Epidermal melanocyte (primary cell): Measurements from ENCODE around the gene PRKCZ.
A peak's percentile ranks its signal among the peaks of the same experiment; 100 is the strongest.

Experiments used
- DNase-seq: peaks from one replicate; pipeline ENCODE4 v3.0.0; 2011; ENCODE audit warnings: low spot score; ENCODE audit not compliant: insufficient read length

The PRKCZ gene

DNA sequence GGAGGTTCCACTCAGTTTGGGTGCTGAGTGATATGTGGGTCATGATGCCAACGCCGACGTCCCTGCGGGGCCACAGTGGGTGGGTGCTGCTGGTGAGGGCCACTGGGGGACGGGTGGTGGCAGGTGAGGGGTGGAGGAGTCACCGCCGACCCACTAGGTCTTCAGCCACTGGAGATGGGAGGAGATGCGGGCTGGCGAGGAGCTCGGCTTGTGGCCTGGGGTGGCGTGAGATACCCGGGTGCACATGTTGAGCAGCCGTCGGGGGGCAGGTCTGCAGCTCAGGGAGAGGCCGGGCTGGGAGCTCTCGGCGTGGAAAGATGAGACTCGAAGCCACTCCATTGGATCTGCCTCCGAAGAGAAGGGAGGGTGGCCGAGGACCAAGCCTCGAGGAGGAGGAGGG lies 103.8 kb downstream of the PRKCZ start:
- no peak for DNase-seq

DNA sequence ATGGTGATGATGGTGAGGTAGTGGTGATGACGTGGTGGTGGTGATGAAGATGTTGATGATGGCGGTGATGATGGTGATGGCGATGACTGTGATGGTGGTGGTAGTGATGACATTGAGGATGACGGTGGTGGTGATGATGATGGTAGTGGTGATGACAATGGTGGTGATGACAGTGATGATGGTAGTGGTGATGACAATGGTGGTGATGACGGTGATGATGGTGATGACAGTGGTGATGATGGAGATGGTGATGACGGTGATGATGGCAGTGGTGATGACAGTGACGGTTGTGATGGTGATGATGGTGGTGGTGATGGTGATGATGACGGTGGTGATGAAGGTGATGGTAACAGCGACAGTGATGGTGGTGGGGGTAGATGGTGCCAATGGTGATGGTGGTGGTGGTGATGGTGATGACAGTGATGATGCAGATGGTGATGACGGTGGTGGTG lies 105.0 kb downstream of the PRKCZ start:
- DNase-seq = no peak

DNA sequence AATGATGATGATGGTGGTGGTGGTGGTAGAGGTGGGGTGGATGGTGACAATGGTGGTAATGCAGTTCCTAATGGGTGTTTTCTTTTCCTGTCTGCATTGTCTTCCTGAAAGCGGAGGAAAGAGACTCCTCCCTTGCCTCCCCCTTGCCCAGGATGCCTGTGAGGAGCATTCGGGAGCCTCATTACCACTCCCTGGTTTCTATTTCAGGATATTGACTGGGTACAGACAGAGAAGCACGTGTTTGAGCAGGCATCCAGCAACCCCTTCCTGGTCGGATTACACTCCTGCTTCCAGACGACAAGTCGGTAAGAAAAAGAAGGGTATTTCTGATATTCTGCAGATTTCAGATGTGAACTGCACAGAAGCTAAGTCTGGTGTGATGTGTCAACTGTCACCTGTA lies 105.6 kb downstream of the PRKCZ start:
- no peak for DNase-seq

DNA sequence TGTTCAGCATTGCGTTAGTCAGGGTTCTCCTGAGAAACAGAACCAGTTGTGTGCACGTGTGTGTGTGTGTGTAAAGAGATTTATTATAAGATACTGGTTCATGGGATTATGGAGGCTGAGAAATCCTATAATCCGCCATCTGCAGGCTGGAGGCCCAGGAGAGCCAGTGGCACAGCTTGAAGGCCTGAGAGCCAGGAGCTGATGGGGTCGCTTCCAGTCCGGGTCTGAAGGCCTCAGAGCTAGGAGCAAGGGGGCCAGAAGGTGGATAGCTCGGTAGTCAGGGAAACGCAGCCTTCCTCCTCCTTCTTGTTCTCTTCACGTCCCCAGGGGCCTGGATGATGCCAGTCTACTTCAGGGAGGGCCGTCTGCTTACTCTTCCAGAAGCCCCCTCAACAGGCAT lies 106.7 kb downstream of the PRKCZ start:
- DNase-seq = no peak

DNA sequence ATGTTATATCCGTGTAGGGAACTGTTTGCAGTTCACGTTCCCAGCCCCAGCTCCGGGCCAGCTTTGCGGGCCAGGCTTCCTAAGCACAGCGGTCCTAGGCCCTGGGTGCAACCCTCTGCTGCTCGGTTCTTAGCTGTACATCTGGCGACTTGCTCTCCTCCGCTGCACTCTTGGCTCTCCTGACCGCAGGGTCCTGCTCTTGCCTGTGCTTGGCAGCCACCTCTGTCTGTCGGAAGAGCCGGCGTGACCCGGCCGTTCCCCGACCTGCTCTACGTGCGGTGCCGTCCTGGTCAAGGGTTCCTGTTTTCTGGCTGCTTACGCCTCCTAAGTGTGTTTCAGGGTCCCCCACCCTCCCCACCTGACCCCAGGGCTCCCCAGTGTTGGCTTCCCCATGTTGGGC lies 107.6 kb downstream of the PRKCZ start:
- no peak for DNase-seq

DNA sequence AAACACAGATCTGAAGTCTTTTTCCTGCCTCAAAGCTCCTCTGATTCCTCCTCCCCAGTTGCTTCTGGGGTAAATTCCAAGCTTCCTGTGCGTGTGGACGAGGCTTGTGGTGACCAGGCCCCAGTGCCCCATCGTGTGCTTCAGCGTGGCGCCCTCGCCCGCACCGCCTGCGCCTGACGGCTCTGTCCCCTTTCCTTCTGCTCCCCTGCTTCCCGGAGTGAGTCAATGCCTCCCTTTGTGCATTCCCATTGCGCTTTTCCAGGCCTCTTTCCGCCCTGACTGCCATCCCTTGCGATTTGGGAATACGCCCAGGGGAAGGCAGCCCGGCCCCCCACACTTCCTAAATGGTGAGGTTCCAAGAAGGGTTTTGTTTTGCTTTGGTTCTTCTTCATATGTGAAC lies 108.1 kb downstream of the PRKCZ start:
- no peak for DNase-seq

DNA sequence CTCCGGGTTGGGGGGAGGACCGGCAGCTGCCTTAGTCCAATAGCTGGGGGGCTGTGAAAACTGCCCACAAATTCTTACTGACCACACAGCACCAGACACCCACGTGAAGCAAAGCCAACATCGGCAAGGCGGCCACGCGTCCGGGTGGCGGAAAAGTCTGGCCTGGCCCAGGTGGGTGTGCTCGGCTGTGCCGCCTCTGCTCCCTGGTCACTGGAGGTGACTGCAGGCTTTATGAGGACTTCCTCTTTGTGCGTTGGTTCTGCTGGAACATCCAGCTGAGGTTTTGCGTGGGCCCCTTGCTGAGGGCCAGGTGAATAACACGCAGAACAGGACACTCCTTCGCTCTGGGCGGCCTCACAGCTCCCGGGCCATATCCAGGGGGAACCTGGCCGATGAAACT lies 108.9 kb downstream of the PRKCZ start:
- no peak for DNase-seq

DNA sequence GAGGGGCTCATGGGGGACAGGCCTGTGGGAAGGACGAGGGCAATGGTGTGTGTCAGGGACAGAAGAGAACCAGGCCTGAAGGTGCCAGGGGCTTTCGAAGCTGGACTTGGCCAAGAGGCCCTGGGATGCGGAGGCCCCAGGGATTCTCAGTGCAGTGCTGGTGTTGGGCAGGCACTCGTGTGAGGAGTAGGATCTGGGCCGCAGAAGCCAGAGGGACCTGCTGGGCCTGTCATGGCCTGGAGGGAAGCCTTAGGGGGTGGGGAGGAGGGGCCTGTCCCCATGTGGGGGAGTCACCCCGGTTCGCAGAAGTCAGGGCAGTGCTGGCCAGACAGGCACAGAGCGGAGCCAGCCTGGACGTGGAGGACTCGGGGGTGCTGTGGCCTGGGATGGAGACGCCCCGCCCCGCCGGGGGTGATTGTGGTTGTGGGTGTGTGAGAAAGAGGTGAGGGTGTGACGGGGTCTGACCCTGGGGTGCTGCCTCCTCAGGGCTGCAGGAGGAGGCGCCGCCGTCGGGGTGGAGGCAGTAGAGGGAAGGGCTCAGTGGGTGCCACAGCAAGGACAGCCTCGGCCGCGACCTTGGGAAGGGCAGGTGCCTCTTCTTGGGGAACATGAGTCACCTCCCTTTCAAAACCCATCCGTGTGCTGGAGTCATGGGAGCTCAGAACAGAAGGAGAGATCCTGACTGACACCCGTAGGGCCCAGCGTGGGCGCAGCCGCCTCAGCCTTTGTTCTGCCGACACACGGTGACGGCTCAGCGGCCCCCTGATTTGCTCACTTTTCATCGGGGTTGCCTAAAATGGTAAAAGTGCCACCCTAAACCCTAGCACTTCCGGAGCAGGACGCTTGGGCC lies 110.5 kb downstream of the PRKCZ start:
- no peak for DNase-seq

DNA sequence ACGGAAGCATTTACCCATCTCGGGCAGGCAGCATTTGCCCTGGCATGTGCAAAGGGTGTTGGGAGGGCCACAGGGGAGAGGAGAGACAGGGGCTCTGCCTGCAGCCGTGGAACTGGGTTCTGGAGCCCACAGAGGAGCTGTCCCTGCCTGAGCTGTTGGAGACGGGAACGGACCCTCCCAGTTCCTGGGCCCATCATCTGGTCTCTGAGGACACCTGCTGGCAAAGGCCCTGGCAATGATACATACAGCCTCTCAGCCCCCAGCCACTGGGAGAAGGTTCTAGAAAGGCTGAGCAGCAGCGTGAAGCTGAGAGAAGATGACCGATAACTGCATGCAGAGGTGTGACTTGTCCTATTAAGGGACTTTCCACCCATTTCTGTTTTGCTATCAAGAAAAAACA lies 113.0 kb downstream of the PRKCZ start:
- DNase-seq = no peak

DNA sequence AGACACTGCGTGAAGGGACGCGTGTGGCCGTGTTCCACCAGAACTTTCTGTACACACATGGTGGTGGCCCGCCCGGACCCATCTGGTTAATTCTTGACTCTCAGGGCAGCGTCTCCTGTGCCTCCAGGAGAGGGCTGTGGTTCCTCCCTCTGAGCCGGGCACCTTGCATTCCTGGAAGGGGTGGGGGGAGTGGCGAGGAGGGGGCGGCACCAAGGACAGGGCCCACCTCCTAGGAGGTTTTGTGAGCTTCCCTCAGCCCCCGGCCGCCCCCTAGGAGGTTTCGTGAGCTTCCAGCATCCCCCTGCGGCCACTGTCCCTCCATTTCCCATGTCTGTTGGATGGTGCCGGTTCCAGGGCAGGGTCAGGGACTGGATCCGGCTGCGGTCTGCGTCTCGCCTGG lies 115.4 kb downstream of the PRKCZ start:
- no peak for DNase-seq

DNA sequence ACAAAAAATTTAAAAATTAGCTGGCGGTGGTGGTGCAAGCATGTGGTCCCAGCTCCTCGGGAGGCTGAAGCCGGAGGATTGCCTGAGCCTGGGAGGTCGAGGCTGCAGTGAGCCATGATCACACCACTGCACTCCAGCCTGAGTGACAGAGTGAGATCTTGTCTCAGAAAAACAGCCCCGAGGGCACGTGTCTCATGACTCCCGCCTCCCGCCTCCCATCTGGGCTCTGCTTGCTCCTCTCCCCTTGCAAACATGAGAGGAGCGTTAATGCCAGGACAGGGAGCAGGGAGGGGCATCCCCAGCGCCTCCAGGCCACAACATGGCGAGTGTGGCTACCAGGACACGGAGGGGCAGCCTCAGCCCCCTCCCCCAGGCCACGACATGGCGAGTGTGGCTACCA lies 116.0 kb downstream of the PRKCZ start:
- no peak for DNase-seq

DNA sequence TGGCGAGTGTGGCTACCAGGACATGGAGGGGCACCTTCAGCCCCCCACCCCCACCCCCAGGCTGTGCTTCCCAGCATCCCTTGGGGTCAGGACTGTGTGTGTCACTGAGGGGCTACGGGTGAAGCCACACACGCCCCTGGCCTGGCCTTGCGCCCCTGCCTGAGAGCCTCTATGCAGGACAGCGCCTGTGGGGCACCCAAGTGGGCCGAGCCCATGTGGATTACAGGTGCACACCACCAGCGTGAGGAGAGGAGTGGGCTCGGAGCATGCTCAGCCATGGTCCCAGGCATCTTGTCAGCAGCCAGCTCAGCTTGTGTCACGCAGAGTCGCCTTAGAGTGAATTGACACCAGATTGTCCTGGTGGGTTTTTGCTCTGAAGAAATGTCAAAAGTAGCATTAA lies 116.5 kb downstream of the PRKCZ start:
- DNase-seq = no peak

DNA sequence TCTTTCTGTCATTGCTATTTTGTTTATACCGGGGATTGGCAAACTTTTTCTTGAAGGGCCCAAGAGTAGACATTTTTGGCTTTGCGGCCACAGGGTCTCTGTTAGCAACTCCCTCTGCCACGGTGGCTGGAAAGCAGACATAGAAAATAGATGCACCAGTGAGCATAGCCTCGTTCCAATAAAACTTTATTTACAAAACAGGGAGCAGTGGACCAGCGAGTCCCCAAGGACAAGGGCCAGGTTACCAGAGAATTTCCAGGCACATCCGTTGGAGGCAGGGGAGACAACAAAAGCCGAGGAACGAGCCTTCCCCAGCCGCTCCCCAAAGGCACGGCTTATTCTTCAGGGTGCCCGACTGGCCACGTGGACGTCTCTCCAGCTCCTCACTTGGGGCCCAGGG lies 117.9 kb downstream of the PRKCZ start:
- no peak for DNase-seq

DNA sequence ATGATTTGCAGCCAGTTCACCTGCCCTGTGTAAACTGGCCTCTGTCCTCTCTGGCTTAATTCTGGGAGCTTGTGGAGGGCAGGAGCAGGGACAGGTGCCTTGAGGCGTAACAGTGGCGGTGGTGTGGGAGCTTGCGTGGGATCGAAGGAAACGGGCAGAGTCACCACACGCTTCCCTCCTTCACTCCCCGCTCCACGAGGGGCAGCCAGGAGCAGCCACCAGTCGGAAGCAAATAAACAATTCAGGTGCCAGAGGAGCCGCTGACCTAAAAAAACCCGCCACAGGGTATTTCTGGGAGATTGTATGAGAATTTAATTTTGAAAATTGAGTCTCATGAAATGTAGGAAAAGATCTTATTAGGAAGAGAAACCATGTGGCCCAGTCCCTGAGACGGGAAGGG lies 118.3 kb downstream of the PRKCZ start:
- no peak for DNase-seq

DNA sequence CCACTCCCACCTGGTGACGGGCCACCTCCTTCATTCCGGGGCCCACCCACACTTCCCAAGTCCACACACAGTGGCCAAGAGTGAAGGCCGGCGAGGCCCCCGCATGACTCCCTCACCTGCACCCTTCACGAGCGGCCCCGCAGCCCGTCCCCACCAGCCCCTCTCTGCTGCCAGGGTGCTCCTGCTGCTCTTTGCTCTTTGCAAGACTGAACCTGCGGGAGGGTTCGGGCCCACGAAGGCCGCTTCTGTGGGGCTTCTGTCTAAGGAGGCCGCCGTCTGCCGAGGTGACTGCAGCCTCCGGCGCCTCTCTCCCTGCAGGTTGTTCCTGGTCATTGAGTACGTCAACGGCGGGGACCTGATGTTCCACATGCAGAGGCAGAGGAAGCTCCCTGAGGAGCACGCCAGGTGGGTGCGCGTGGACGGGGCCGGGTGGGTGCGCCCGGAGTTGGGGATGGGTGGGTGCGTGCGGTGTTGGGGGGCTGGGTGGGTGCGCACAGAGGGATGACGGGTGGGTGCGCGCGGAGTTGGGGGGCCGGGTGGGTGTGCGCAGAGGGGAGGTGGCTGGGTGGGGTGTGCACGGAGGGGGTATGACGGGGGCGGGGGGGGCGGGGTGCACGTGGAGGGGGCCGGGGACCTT lies 119.1 kb downstream of the PRKCZ start:
- DNase-seq = no peak

DNA sequence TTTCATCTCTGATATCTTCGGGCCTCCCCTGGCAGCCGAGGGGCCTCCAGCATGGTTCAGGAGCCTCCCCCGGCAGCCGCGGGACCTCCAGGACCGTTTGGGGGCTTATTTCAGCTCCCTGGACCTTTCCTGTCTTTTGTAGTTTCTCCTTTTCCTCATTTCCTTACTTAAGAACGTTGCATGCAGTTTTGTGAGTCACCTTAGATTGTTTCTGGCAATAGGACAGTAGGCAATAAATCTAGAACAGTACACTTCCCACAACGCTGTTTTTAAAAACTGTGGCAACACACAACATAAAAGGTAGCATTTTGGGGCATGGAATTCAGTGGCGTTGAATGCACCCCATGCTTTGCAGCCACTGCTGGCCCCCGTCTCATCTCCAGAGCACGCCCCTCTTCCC lies 120.0 kb downstream of the PRKCZ start:
- DNase-seq = no peak

DNA sequence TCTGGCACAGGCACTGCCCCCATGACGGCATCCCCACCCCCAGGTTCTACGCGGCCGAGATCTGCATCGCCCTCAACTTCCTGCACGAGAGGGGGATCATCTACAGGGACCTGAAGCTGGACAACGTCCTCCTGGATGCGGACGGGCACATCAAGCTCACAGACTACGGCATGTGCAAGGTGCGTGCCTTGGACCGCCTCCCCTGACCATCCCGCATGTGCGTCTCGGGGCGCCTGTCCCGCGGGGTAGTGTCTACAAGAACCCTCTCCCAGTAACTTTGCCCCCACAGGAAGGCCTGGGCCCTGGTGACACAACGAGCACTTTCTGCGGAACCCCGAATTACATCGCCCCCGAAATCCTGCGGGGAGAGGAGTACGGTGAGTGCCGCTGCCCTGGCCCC lies 121.8 kb downstream of the PRKCZ start:
- DNase-seq = no peak

DNA sequence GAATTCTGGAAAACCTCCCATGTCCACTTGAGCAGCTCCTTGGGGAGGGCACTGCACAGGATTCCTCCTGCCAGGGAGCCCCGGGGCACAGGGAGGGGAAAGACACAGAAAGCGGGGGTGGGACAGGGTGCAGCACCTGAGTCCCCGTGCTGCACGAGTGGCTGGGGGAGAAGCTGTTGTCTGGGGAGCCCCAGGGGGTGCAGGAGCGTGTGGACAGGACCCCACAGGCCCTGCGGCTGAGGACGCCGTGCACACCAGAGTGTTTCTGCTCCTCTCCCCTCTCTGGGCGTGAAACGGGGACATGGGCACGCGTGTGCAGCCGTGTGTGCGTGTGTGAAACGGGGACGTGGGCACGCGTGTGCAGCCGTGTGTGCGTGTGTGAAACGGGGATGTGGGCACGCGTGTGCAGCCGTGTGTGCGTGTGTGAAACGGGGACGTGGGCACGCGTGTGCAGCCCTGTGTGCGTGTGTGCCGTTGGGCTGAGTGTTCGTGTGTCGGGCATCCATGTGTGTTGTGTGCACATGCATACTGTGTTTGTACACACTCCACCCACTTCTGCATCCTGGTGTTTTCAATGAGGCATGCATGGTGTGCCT lies 122.4 kb downstream of the PRKCZ start:
- DNase-seq = no peak

DNA sequence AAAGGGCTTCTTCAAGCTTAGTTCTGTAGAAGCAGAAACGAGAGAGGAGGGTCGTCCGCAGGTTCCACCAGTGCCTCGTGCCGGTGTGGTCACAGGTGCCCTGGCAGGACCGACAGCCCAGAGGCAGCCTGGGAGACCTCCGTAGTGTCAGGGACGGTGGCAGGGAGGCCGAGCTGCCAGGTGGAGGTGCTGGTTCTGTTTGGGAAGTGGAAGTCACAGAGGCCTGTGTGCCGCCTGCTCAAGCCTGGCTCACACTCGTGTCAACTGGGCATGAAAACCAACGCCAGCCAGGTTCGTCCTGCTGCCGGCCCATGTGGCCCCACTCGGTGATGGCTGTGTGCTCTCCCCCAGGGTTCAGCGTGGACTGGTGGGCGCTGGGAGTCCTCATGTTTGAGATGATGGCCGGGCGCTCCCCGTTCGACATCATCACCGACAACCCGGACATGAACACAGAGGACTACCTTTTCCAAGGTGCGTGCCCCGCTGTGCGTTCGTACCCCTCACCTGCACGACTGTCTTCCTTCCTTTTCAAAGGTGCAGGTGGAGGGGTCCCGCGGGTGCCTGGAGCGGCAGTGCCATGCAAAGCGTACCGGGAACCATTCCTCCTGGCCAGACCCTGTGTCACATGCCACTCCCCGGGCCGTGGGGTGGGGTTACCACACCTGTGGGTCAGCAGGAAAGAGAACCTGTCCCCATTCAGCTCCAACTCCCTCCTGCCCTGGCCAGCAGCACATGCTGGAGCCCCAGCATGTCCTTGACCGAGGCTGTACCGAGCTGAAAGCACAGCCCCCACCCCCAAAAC lies 123.5 kb downstream of the PRKCZ start:
- DNase-seq = no peak

DNA sequence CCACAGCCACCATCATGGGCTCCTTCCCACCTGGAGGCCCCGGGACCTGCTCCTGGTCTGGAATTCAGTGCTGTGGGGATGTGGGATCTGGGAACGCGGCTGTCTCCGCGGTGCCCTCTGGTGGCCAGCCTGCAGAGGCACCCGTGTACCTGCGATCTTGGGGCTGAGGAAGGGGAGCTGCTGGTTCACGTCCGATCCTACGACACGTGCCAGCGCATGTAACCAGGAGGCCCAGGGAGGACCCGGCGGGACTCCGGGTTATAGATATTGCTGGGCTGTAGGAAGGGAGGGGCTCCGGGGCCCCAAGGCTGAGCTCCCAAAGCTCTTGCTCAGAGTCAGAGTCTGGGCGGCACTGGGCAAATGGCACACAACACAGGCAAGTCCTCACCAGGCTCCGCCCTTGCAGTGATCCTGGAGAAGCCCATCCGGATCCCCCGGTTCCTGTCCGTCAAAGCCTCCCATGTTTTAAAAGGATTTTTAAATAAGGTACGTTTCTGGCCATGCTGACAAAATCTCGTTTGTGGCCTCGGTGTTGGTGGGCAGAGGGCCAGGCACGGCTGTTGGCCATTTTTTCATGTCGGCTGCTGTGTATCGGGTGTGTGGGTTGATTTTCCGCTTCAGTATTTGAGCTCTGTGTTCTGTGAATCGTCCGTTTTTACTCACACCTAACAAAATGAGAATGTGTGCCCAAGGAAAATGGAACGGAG lies 124.3 kb downstream of the PRKCZ start:
- DNase-seq = peak; percentile 97

DNA sequence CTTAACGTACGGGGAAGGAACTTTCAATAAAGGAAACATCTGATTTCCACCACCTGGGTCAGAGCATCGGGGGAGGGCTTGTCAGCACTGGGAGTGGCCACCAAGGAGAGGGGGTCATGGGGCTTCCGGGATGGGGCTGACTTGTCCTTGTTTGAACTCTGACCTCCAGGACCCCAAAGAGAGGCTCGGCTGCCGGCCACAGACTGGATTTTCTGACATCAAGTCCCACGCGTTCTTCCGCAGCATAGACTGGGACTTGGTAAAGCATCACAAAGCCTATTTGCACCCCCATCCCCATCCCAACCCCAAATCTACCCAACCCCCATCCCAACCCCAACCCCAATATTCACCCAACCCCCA lies 124.8 kb downstream of the PRKCZ start:
- DNase-seq = no peak
